ENCODE results near the gene TEX28.
"Not testable (repeated sequence)": the region's sequence is repeated elsewhere in the genome, so short reads cannot be mapped to it uniquely, and the experiment has no call there.

TEX28 gene

DNA sequence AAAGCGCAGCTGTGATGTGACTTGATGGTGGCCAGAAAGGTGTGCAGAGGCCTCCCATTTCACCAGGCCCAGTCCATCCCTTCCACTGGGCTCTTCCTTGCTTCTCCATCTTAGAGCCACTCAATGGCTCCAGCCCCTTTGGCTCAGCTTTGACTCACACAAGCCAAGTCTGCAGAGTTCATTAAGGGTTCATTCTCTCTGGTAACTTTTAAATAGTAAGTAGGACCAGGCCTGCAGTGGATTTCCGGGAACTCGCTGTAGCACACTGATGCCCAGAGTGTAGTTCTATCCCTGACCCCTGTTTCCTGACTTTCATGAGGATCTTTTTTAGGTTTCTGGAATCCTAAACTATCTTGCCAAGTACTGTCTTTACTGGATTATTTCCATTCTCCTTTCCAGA, 63.5 kb downstream of the TEX28 start:
- H3K27me3 ChIP-seq (ENCODE audit: low read depth, low read length); H3K36me3 ChIP-seq (ENCODE audit: control insufficient read depth in 1 of 2, insufficient read depth in 2 of 2, low read length in 2 of 2); H3K27ac ChIP-seq (ENCODE audit: low read length); H3K9me3 ChIP-seq (ENCODE audit: control insufficient read depth in 1 of 2, low read length in 2 of 2); H3K4me3 ChIP-seq (ENCODE audit: low read depth in 1 of 2, low read length in 2 of 2); H3K4me1 ChIP-seq (ENCODE audit: control insufficient read depth in 1 of 2, insufficient read depth in 2 of 2, low read length in 2 of 2): not testable (repeated sequence)

DNA sequence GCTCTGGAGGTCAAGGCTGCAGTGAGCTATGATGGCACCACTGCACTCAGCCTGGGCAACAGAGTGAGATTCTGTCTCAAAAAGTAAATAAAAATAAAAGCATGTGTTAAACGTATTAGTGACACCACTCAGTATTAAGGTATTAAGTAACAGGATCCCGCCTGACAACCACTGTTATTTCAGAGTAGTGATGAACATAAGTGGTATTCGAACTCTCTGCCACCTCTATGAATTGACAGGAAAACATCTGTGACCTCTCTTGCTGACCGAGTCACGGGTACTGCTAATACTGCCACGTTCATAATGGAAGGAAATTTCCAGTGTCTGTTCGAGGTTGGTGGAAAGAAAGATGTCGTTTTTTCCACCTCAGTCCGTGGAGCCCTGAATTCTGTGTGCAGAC, 68.2 kb downstream of the TEX28 start:
- H3K27ac ChIP-seq (ENCODE audit: low read length); H3K36me3 ChIP-seq (ENCODE audit: control insufficient read depth in 1 of 2, insufficient read depth in 2 of 2, low read length in 2 of 2); H3K9me3 ChIP-seq (ENCODE audit: control insufficient read depth in 1 of 2, low read length in 2 of 2); H3K4me1 ChIP-seq (ENCODE audit: control insufficient read depth in 1 of 2, insufficient read depth in 2 of 2, low read length in 2 of 2); H3K27me3 ChIP-seq (ENCODE audit: low read depth, low read length); H3K4me3 ChIP-seq (ENCODE audit: low read depth in 1 of 2, low read length in 2 of 2): not testable (repeated sequence)

DNA sequence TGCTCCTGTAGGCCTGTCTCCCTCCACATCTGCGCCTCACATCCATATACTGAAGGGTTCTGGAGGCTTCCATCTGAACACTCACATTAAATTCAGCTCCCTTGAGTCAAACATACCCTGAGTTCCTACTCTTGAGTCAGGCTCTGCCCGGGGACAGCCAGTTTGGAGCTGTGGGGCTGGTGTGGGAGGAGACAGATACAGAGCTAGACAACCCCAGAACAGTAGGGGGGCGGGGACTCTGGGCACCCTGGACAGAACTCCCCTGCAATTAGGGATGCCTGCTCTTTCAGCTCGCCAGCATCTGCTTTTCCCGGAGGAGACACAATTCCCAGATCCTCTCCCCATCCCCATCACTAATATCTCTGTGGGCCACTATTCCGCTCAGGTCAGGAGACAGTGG, 69.6 kb downstream of the TEX28 start:
- not testable (repeated sequence) for H3K4me3 ChIP-seq (ENCODE audit: low read depth in 1 of 2, low read length in 2 of 2); H3K4me1 ChIP-seq (ENCODE audit: control insufficient read depth in 1 of 2, insufficient read depth in 2 of 2, low read length in 2 of 2); H3K36me3 ChIP-seq (ENCODE audit: control insufficient read depth in 1 of 2, insufficient read depth in 2 of 2, low read length in 2 of 2); H3K27ac ChIP-seq (ENCODE audit: low read length); H3K9me3 ChIP-seq (ENCODE audit: control insufficient read depth in 1 of 2, low read length in 2 of 2); H3K27me3 ChIP-seq (ENCODE audit: low read depth, low read length)

All from muscle layer of duodenum (tissue), 2 donors.